SIG-M5 treated with dmso at 0.1 percent for 504 hours (cell line): ENCODE measurements around the gene FJX1.
A peak's percentile ranks its signal among the peaks of the same experiment; 100 is the strongest.

Source experiments
- DNase-seq: peaks from one replicate; lab custom pipeline; 2025; ENCODE audit not compliant: unreplicated experiment; lab: John Stamatoyannopoulos, UW

The FJX1 gene

GRCh38 chr11:35617687-35618496 is at the start of gene FJX1:
FJX1 (plus strand) TSS chr11:35618460; CDS start chr11:35618637, 177 bp downstream.
- peak; percentile 36 for DNase-seq

GRCh38 chr11:35571696-35572095 is 46.6 kb upstream of the FJX1 start:
- no peak for DNase-seq

GRCh38 chr11:35579557-35580396 is 38.5 kb upstream of the FJX1 start:
- DNase-seq, result peak; percentile 41

- no peak for DNase-seq
Measured at GRCh38 chr11:35580397-35580781, 37.9 kb upstream of the FJX1 start.

- DNase-seq, result no peak
Measured at GRCh38 chr11:35582033-35582432, 36.2 kb upstream of the FJX1 start.

- DNase-seq, result no peak
Measured at GRCh38 chr11:35583126-35583525, 35.1 kb upstream of the FJX1 start.

- no peak for DNase-seq
Measured at GRCh38 chr11:35583843-35584242, 34.4 kb upstream of the FJX1 start.

GRCh38 chr11:35584321-35584720 is 33.9 kb upstream of the FJX1 start:
- DNase-seq, result no peak

GRCh38 chr11:35585416-35585815 is 32.8 kb upstream of the FJX1 start:
- DNase-seq, result no peak

- no peak for DNase-seq
Measured at GRCh38 chr11:35586222-35586621, 32.0 kb upstream of the FJX1 start.

- DNase-seq, result no peak
Measured at GRCh38 chr11:35587972-35588371, 30.3 kb upstream of the FJX1 start.

- no peak for DNase-seq
Measured at GRCh38 chr11:35588627-35589026, 29.6 kb upstream of the FJX1 start.

- no peak for DNase-seq
Measured at GRCh38 chr11:35589281-35589680, 29.0 kb upstream of the FJX1 start.

GRCh38 chr11:35590412-35590811 is 27.8 kb upstream of the FJX1 start:
- no peak for DNase-seq

- no peak for DNase-seq
Measured at GRCh38 chr11:35593143-35593542, 25.1 kb upstream of the FJX1 start.

GRCh38 chr11:35594680-35595079 is 23.6 kb upstream of the FJX1 start:
- peak; percentile 54 for DNase-seq

GRCh38 chr11:35598254-35599125 is 19.8 kb upstream of the FJX1 start:
- DNase-seq, result no peak

GRCh38 chr11:35600331-35600838 is 17.9 kb upstream of the FJX1 start:
- DNase-seq, result no peak

- DNase-seq, result no peak
Measured at GRCh38 chr11:35602160-35602793, 16.0 kb upstream of the FJX1 start.

- DNase-seq, result no peak
Measured at GRCh38 chr11:35602979-35603378, 15.3 kb upstream of the FJX1 start.

- no peak for DNase-seq
Measured at GRCh38 chr11:35605706-35606105, 12.6 kb upstream of the FJX1 start.
